Activated CD8-positive, alpha-beta memory T cell treated with anti-CD3 and anti-CD28 coated beads, Interleukin-2, amount 50 U/mL, for 4 hours (primary cell): ENCODE measurements around the gene NHLRC3.
"Not testable (repeated sequence)": the region's sequence is repeated elsewhere in the genome, so short reads cannot be mapped to it uniquely, and the experiment has no call there.

Experiments used
- DNase-seq: peaks from one replicate; pipeline ENCODE4 v3.0.0-alpha.2; 2020

The NHLRC3 gene, protein sequence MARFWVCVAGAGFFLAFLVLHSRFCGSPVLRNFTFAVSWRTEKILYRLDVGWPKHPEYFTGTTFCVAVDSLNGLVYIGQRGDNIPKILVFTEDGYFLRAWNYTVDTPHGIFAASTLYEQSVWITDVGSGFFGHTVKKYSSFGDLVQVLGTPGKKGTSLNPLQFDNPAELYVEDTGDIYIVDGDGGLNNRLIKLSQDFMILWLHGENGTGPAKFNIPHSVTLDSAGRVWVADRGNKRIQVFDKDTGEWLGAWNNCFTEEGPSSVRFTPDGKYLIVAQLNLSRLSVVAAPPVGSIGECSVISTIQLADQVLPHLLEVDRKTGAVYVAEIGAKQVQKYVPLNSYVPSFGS

DNA sequence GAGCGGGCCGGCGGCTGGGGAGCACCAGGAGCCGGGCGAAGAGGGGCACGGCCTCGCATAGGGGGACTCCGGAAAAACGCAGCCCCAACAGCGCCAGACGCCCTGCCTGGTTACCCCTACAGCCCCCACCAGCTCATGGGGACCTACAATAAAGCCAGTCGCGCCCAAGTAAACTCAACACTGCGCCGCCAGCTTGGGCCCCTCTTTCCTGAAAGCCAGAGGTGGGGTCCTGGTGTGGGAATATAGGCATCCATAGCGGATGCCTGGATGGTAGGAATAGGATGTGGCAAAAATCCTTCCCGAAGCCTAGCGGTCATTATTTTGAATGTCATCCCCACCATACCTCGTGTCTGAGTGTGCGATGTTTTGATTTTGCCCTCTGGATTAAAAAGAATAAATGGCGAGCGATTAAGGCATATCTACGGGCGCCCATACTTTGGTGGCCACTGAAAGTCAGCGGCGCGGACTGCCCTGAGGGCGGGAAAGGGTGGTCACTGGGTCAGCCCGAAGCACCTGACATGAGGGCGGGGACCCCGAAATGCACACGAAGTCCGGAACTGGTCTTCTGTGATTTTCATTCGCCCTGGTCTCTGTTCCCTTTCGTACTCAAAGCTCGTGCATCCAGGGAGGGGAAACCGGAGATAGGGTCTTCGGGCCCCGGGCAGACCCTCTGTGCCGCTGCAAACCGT, at the start of gene NHLRC3, which contains the start of gene PROSER1:
Gene NHLRC3, plus strand, starts transcription at position 577 of the 689 bp plus-strand sequence. CDS start 184 bp downstream, outside the sequence.
Gene PROSER1, minus strand, starts transcription at position 210 of the 689 bp plus-strand sequence. CDS start 847 bp downstream, outside the sequence.
- peak; percentile 84 for DNase-seq

DNA sequence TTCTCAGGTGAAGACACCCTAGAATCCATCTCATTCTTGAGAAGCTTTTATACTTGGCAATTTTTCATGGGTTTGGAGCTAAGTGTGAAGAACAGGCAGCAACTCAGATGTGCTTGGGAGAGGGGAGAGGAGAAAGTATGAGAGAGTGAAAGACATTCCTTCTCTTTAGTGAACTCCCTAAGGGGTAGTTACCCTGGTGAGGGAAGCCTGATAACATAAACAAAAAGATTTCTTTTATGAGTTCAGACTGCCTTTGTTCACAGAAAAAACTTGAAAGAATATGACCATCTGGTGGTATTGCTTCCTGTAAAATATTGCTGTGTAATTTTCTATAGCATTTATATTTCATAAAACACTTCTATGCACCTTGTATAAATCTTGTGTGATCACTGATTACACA, 47.6 kb upstream of the NHLRC3 start, which contains the start of gene STOML3:
Gene STOML3, minus strand, starts transcription at position 139 of the 400 bp plus-strand sequence. Its CDS starts 110 bp downstream, at position 29.
- no peak for DNase-seq

DNA sequence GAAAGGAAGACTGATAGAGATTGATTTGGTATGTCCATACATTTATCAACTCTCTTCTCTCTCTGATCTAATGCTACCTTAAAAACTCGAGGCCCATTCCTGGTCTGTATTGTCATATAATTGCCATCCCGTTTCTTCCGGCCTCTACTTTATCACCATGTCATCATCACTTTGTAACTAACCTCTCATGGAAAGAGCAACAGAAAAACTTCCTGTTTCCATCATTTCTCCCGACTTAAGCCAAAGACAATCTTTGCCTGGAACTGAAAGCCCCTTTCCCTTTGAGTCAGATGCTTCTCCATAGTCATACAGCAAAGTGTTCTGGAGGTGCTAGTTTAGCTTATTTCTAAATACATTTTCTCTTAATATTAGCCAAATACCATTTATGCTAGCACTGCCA, 44.9 kb upstream of the NHLRC3 start:
- DNase-seq, result no peak

DNA sequence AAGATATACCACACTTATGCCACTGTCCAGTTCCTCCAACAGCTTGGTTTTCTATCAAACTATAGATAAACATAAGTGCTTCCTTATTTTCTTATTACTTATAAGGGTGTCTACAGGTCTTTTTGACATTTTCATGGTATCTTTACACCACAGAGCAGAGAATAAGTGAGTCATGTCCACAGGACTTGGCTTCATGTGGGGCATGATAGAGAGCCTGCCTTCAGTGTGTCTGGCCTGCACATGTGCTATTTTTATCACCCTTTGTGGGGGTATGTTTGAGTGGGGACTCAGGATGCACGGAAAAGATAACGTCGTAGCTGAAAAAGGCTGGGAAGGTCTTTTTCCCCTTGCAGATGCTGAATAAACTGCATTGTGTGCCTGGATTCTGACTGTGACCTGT, 39.5 kb upstream of the NHLRC3 start:
- DNase-seq, result no peak

DNA sequence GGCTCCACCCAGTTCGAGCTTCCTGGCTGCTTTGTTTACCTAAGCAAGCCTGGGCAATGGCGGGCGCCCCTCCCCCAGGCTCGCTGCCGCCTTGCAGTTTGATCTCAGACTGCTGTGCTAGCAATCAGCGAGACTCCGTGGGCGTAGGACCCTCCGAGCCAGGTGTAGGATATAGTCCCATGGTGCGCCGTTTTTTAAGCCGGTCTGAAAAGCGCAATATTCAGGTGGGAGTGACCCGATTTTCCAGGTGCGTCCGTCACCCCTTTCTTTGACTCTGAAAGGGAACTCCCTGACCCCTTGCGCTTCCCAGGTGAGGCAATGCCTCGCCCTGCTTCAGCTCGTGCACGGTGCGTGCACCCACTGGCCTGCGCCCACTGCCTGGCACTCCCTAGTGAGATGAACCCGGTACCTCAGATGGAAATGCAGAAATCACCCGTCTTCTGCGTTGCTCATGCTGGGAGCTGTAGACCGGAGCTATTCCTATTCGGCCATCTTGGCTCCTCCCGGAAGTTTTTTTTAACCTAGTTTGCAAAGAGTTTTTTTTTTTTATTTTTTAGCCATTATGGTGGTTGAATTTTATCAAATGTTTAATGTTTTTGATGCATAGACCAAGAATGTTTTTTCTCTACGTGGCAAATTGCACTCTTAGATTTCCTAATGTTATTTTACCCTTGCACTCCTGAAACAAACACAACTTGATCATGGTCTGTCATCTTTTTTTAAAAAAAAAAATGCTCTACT, 31.7 kb upstream of the NHLRC3 start:
- not testable (repeated sequence) for DNase-seq

DNA sequence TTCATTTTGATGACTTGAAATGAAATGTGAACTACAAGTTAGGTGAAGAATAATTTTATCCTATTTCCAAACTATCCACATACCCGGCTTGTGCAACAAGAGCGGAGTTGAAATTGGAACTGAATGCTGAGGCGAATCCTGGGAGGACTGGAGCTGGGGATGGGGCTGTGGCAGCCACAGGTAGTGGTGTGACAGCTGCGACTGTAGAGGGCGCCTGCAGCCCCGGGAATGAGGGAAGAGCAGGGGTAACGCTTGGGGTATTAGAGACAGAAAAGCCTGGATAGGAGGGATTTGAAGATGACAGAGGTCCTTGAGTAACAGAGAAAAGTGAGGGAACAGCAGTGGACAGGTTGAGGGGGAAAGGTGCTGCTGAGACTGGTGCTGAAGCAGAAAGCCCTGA, 25.6 kb upstream of the NHLRC3 start:
- no peak for DNase-seq

DNA sequence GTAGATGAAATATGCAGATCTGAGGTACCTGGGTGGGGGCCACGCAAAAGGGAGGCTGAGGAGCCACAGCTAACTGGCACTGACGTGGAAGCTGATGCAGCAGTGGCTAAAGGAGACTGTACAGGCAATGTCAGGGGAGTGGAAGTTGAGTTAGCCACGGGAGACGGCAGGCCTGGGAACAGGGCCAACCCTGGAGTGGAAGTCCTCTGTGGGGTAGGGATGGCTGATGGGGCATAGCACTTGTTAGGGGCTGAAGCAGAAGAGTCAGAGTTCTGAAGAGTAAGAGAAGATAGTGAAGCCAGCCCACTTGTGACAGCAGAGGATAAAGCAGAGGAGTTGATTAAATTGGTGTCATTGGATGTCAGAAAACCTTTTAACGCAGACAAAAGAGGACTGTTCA, 24.8 kb upstream of the NHLRC3 start:
- no peak for DNase-seq

DNA sequence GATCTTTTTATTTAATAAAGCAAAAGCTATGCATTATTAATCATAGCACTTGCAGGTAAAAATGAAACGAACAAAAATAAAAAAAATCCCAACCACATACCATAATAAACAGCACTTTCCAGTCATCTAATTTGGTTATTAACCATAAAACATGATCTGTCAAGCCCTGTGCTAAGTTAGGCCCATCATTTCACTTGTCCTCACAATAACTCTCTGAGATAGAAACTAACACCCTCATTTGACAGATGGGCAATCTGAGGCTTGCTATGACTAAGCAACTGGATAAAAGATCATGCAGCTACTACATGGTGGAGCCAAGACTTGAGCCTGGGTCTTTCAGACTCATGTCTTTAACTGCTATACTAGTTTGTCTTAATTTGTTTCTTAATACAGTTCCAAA, 22.2 kb upstream of the NHLRC3 start:
- DNase-seq, result no peak

DNA sequence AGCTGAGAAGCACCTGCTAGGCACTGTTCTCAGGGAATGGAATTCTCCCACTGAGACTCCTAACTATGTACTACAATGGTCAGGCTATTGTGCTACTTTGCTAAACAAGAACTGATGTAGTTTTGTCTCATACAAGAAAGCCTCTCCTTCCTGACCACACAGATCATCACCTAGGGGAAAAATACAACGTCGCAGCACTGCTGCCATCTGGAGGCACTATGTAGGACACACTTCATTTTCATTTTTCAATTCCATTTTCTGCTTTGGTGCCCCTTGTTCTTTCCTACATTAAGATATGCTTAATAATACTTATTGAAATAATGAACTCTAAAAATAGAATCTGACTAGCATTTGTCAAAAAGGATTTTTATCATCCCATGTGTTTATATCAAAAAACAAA, 21.5 kb upstream of the NHLRC3 start:
- DNase-seq, result no peak

DNA sequence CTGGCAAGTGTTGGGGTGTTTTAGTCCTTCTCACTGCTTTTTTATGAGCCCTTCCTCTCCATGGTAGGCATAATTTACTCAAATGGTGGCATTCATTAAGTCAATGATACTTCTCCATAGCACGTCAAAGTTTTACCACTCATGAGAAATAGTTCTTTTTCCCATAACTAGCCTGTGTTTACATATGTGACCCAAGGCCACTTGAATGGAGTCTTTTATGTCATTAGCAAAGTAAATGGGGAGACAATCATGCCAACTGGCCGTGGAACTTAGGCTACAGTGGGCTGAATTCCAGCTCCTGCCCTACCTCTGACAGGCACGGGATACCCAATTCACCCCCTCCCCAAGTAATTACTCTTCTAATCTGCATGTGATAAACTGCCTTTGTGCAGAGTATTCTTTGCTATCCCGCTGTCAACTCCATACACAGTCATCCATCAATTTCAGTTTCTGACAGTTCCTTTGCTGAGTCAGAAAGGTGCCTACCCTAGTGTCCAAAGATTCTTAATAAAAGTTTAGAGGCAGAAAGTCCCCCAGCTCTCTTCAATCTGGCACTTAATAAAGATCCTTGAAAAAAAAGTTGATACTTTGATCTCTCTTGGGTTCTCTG, 17.3 kb upstream of the NHLRC3 start:
- DNase-seq, result no peak

DNA sequence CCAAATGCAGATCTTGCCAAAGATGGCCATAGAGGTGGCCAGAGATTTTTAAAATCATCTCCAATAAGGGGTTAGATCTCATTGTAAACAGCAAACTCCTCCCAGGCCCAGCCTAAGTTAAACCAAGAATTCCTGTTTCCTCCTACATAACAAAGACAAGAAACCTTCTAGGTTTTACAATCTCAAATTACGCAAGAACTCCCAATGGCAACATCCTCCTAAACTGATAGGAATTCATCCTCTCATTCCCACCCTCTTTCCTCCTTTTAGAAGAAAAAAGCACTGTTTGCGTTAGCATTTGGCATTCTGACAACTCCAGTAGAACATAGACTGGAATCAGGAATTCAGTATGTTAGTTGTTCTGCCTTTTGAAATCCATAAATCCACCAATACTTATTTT, 14.9 kb upstream of the NHLRC3 start:
- no peak for DNase-seq

DNA sequence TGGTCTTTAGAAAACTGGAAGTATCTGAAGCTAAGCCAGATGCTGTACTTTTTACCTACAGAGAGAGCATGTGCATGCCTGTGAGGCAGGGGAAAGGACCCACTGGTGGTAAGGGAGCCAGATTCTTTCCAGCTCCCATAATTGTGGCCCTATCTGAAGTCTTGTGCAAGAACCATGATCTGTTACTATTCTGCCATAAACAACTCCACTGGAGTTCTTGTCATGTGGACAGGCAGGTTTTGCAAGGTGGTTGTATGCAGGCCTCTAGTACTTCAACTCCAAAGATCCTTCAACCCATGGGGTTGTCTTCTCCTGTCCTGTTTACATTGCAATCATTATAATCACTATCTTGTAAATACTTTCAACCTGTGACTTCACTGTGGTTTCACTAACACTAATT, 14.5 kb upstream of the NHLRC3 start:
- DNase-seq, result no peak

DNA sequence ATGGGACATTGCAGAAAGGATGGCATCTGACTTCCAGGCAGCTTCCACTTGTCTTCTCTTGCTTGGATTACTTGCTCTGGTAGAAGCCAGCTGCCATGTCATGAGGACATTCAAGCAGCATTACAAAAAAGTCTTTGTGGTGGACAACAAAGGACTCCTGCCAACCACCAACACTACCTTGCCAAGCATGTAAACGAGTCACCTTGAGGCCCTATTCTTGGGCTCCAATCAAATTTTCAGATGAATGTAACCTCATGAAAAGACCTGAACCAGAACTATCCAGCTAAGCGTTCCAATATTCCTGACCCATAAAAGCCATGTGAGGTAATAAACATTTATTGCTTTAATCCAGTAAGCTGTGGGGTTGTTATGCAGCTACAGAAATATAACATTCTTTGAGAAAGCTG, 12.8 kb upstream of the NHLRC3 start:
- DNase-seq, result no peak

DNA sequence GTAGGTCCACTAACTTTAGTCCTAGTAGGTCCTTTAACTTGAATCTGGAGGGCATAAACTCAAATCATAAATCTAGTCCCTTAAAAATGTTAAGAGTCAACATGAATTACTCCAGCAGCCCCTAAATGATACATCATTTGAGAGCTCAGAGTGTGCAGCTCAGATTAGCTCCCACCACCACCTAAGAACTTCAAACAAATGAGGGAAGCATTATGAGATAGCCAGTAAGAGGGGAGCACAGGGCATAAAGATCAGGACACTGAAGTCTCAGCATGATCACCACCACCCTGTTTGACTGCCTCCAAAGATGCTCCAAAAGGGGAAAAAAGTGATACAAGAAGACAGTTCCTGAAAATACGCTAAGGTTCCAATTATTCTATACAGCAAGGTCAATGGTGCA, 6.1 kb upstream of the NHLRC3 start:
- DNase-seq, result no peak

DNA sequence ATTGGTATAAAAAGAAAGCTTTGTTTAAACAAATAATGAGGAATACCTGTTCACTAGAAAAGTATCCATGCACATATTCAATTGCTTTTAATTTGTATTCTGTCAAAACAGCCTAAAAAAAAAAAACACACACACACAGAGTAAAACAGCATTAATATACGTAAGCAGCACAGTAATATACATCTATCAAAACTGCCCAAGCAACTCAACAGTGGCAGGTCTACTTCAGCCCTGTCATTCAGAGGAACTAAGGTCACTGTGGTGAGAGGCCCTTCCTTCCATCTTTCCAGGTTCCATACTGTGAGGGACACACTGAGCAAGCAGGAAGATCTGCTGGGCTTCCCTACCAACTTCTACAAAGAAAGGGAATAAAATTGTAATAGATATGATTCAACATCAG, 4.2 kb upstream of the NHLRC3 start:
- DNase-seq, result no peak

DNA sequence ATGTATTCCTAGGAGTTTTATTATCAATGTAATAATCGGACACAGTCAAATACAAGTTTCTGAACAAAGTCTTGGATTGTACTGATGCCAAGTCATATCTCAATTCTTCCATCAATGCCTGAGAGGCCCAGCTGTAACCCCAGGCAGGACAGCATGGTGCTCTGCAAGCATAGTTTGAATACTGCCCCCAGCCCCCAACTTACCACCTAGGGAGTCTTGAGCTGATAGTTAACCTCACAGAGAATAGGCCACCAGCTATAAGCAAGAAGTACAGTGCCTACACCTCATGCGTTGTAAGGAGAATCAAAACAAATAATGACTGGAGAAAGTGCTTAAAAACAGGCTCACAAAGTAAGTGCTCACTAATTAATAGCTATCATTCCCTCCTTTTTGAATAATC, 3.1 kb upstream of the NHLRC3 start:
- no peak for DNase-seq

DNA sequence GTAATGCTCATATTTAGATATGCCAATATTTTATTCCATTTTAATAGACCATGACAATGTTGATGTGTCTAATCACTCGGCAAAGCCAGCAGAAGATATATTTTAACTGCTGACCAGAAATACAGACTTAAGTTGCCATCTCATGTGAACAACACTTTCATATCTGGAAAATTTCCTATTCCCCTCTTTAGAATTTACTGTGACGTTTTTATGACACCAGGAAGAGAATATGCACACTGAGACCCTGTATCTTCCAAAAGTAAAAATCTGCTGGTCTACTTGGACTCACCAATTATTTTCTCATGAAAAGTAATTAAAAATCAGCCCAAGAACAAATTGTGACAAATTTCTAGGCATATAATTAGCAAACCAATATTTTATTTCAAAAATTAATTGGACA, 2.5 kb upstream of the NHLRC3 start:
- no peak for DNase-seq

DNA sequence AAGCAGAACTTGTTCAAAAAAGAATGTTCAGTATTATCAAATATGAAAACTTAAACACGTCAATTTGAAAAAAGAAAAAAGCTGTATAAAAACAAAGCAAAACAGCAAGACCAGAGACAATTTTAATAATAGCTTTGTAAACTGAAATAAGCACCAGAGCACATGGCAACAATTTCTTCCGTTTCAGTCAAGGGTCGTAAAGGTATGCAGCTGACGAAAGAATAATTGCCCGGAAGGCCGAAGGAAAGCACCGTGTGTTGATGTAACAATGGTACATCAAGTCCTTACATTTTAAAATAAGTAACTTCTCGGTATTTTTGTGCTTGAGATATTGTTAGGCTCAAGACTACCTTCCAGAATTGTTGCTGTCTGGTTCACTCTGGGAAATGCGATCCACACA, 2.0 kb upstream of the NHLRC3 start:
- DNase-seq, result peak; percentile 22

DNA sequence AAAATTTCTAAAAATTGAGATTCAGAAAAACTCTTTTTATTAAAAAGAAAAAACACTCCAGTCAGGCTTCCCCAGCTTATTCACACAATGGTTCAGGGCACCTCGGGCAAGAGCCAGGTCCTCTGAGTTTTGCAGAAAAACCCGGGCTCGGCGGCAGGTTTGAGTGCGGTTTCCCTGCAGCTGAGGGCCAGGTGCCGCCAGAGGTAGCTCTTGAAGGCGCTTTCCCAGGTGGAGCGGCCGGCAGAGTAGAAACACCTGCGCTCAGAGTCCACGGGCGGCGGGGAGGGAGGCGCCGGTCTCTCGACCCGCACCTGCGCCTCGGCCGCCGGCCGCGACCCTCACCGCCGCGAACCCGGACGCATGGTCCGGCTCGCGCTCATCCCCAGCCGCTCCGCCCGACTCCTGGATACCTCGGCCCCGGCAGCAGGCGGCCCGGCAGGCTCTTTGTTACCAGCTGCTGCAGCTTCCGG, 811 bp upstream of the NHLRC3 start:
- DNase-seq, result no peak

DNA sequence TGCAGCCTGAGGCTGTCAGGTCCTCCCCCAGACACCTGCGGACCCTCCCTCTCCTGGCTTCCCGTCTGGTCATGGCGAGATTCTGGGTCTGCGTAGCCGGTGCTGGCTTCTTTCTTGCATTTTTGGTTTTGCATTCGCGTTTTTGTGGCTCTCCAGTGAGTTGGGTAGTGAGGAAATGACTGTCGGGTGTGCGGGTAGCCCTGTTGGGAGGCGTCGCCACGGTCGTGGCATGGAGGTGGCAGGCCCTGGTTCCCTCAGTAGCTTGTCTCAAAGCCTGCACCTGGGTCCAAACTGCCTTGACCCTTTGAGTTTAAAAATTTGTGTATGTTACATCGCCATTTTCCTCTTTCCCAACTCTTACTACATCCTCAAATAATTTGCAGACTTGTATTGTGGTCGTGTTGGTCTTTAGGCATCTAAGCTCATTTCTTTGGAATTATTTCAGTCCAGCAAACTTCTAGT, 344 bp downstream of the NHLRC3 start:
- peak; percentile 43 for DNase-seq

DNA sequence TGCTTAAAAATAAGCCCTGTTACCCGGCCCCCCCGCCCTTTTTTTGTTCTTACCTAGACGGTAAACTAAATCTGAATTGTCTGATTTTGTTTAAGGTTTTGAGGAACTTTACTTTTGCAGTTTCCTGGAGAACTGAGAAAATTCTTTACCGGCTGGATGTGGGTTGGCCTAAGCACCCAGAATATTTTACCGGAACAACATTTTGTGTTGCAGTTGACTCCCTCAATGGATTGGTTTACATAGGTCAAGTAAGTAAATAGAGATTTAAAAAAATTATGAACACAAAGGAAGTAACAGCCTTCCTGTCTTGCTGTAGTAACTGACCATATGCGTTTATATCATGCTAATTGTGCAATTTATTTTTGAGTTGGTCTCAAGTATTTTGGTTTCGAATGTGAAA, 785 bp downstream of the NHLRC3 start:
- DNase-seq, result no peak

DNA sequence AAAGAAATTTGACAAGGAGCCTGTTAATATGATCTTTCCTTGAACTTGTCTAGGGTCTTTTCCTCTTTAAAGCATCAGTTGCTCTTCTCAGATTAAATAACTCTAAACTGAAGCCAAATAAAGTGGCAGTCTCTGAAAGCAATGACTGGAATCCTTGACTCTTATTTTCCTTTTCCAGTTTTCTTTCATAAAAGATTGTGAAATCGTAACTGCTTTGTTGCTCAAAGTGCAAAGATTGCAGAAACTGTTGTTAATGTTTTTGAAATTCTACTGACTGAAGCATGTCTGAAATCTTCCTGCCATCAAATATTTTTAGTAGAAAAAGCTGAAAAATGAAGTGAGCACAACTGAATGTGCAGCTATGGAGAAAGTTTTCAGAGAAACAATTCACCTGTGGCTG, 1.9 kb downstream of the NHLRC3 start:
- DNase-seq, result no peak

DNA sequence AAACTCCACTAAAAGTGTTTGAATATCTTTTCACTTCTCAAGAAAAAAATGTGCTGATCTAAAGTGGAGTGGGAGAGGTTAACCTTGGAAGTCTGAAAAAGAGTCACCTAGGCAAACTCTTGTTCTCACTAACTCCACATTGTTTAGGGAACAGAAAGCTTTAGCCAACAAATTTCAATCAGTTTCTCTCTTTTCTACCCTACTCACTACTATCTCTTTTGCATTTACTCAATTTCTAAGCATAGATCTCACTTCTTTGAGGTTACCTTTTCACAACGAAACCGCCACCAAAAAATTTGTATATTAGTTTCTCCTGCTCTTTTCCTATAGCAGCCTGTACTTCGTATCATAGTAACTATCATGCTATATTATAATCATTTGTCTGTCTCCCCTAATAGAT, 6.3 kb downstream of the NHLRC3 start:
- no peak for DNase-seq
